ENCODE measurements around the gene SLC23A1. TPM values are rescaled to one million over a fixed set of nuclear protein-coding genes. Genes with fewer than 3 reads are reported as not detected.
"Not testable (repeated sequence)": the region's sequence is repeated elsewhere in the genome, so short reads cannot be mapped to it uniquely, and the experiment has no call there.

Gene SLC23A1
- total RNA-seq, 2 donors from 2014 or later, result 4.8 to 5.9 TPM

GRCh38 chr5:139392678-139393496 lies 9.8 kb upstream of the SLC23A1 start:
- peak; percentile 75 to 88 for DNase-seq
- intact Hi-C loops (cut with DNase I, micrococcal nuclease), result no loop called here
- peak; percentile 64 for ATAC-seq

GRCh38 chr5:139392324-139392677 lies 9.2 kb upstream of the SLC23A1 start:
- peak; percentile 44 for ATAC-seq
- intact Hi-C loops (cut with DNase I, micrococcal nuclease), result no loop called here

GRCh38 chr5:139391570-139392323 lies 8.7 kb upstream of the SLC23A1 start:
- DNase-seq (peak; percentile 65 to 82), ATAC-seq (peak; percentile 54)
- intact Hi-C loops (cut with DNase I, micrococcal nuclease), result no loop called here

More at GRCh38 chr5:139392324-139392677, 9.2 kb upstream of the SLC23A1 start:
- no peak for DNase-seq

- no peak for DNase-seq
- intact Hi-C loops (cut with DNase I, micrococcal nuclease), result no loop called here
- ATAC-seq, result no peak
These were observed 7.8 kb upstream of the SLC23A1 start for GRCh38 chr5:139390639-139391569.

- ATAC-seq (no peak), DNase-seq (peak in 1 of 2 donors; percentile 68)
- intact Hi-C loops (cut with DNase I, micrococcal nuclease), result no loop called here
These were observed 6.9 kb upstream of the SLC23A1 start, which contains the start of gene MZB1 for GRCh38 chr5:139389701-139390638. Gene MZB1, minus strand, starts transcription at chr5:139389913. Its CDS starts 57 bp downstream, at chr5:139389856.

GRCh38 chr5:139388198-139388821 lies 5.2 kb upstream of the SLC23A1 start:
- peak; percentile 85 to 91 for DNase-seq
- intact Hi-C loops (cut with DNase I, micrococcal nuclease), result no loop called here
- peak; percentile 64 for ATAC-seq

GRCh38 chr5:139387611-139388197 lies 4.6 kb upstream of the SLC23A1 start:
- no peak for ATAC-seq
- DNase-seq, result no peak
- intact Hi-C loops (cut with DNase I, micrococcal nuclease), result no loop called here

- DNase-seq; intact Hi-C loops (cut with DNase I, micrococcal nuclease); ATAC-seq: not testable (repeated sequence)
These were observed 3.9 kb upstream of the SLC23A1 start for GRCh38 chr5:139386956-139387355.

- ATAC-seq (no peak), DNase-seq (no peak)
- intact Hi-C loops (cut with DNase I, micrococcal nuclease), result no loop called here
These were observed 2.9 kb upstream of the SLC23A1 start for GRCh38 chr5:139386050-139386438.

- intact Hi-C loops (cut with DNase I, micrococcal nuclease), result no loop called here
- ATAC-seq, result peak; percentile 34
- no peak for DNase-seq
These were observed 2.3 kb upstream of the SLC23A1 start for GRCh38 chr5:139385061-139386049.

GRCh38 chr5:139384591-139385051 lies 1.5 kb upstream of the SLC23A1 start:
- intact Hi-C loops (cut with DNase I, micrococcal nuclease), result no loop called here
- ATAC-seq, result no peak
- DNase-seq, result no peak

GRCh38 chr5:139383993-139384590 lies 995 bp upstream of the SLC23A1 start:
- intact Hi-C loops (cut with DNase I, micrococcal nuclease), result no loop called here
- ATAC-seq (no peak), DNase-seq (no peak)

- DNase-seq, result no peak
- intact Hi-C loops (cut with DNase I, micrococcal nuclease), result no loop called here
- ATAC-seq, result no peak
These were observed 290 bp downstream of the SLC23A1 start for GRCh38 chr5:139382807-139383206.

GRCh38 chr5:139381837-139382761 lies 998 bp downstream of the SLC23A1 start:
- intact Hi-C loops (cut with DNase I, micrococcal nuclease), result no loop called here
- DNase-seq (no peak), ATAC-seq (peak; percentile 48)
